Common myeloid progenitor, CD34-positive (primary cell): ENCODE data around the gene COL23A1.

ENCODE experiments used
- CTCF ChIA-PET: fragments of 350-600 bp; sonication (Branson Sonifier 250); formaldehyde crosslinking; loops from one replicate; lab custom pipeline; 2021; ENCODE audit warnings: antibody characterized with exemption; lab: Charles Lee
- POLR2A ChIA-PET: fragments of 350-600 bp; sonication (Branson Sonifier 250); formaldehyde crosslinking; loops from one replicate; lab custom pipeline; 2021; ENCODE audit warnings: antibody characterized with exemption; lab: Charles Lee
- DNase-seq, 3 donors: peaks; one replicate each; pipeline versions ENCODE4 v3.0.0 to v3.0.0-alpha.2; 2013
- H3K27ac ChIP-seq, 2 experiments: 1 replicate in 1 of 2; 2 replicates in 1 of 2; pipeline ENCODE4 v1.7.0; 2013; ENCODE audit warnings: inconsistent platforms in 2 of 2, low read length in 2 of 2, mild to moderate bottlenecking in 2 of 2, low read depth in 1 of 2, moderate library complexity in 1 of 2; ENCODE audit not compliant: severe bottlenecking in 2 of 2, insufficient read depth in 1 of 2, poor library complexity in 1 of 2
- H3K27me3 ChIP-seq, 5 experiments: replicated peaks in 2 of 5; 1 replicate in 3 of 5; 2 replicates in 2 of 5; pipeline versions ENCODE4 v1.6.1 to v1.7.0; 2013; ENCODE audit warnings: low read length in 4 of 5, mild to moderate bottlenecking in 2 of 5, moderate library complexity in 2 of 5, inconsistent platforms in 1 of 5; ENCODE audit not compliant: insufficient read depth in 5 of 5, control insufficient read depth in 4 of 5
- H3K36me3 ChIP-seq, 4 experiments: 1 replicate in 2 of 4; 2 replicates in 2 of 4; pipeline versions ENCODE4 v1.6.1 to v1.7.0; 2013; ENCODE audit warnings: low read length in 3 of 4, control low read depth in 1 of 4, mild to moderate bottlenecking in 1 of 4; ENCODE audit not compliant: control insufficient read depth in 4 of 4, insufficient read depth in 4 of 4
- H3K4me1 ChIP-seq, 4 experiments: 1 replicate in 3 of 4; 2 replicates in 1 of 4; pipeline versions ENCODE4 v1.6.1 to v1.7.1; 2013; ENCODE audit warnings: low read length in 3 of 4, mild to moderate bottlenecking in 3 of 4, control low read depth in 1 of 4, inconsistent platforms in 1 of 4, moderate library complexity in 1 of 4; ENCODE audit not compliant: control insufficient read depth in 4 of 4, insufficient read depth in 4 of 4; ENCODE audit errors: control extremely low read depth in 1 of 4
- H3K4me3 ChIP-seq, 7 experiments: 1 replicate in 4 of 7; 2 replicates in 3 of 7; pipeline versions ENCODE4 v1.5.1 to v1.7.0; 2013; ENCODE audit warnings: mild to moderate bottlenecking in 7 of 7, low read length in 6 of 7, moderate library complexity in 6 of 7, inconsistent platforms in 2 of 7, low read depth in 2 of 7, control low read depth in 1 of 7; ENCODE audit not compliant: insufficient read depth in 4 of 7, control insufficient read depth in 1 of 7; ENCODE audit errors: extremely low read depth in 1 of 7
- H3K9me3 ChIP-seq, 5 experiments: 1 replicate in 4 of 5; 2 replicates in 1 of 5; pipeline versions ENCODE4 v1.6.1 to v1.7.1; 2013; ENCODE audit warnings: low read length in 4 of 5, mild to moderate bottlenecking in 2 of 5, inconsistent platforms in 1 of 5, low read depth in 1 of 5, moderate library complexity in 1 of 5; ENCODE audit not compliant: control insufficient read depth in 4 of 5, insufficient read depth in 2 of 5; ENCODE audit errors: control extremely low read depth in 1 of 5
- WGBS: methylation state at CpG from one replicate; pipeline ENCODE4 v1.1.5; 2013; ENCODE audit not compliant: insufficient coverage; 5-methylcytosine and 5-hydroxymethylcytosine counted together

The COL23A1 gene

GRCh38 chr5:178225174-178225573 lies 365.0 kb downstream of the COL23A1 start:
- Histone ChIP-seq H3K36me3 (peaks cover 25 to 98% (median 67%) of the 10 kb centered on the region in 4 experiments), H3K4me3 (no peak overlapping the region), H3K27ac (no peak overlapping the region), H3K4me1 (peaks cover 0 to 15% (median 9%) of the 10 kb centered on the region in 4 experiments), H3K27me3 (no peaks in the 10 kb centered on the region), H3K9me3 (no peaks in the 10 kb centered on the region)
- no peak for DNase-seq
- WGBS, result 90% methylated on average over 6 of the region's 6 CpGs
- POLR2A ChIA-PET, result no interaction called here
- CTCF ChIA-PET, result interaction anchor here (1.0 kb wide), 1 partner anchor 12 kb away, joined by 3 read pairs; no protein-coding TSS in a partner anchor

GRCh38 chr5:178224403-178224802 lies 365.8 kb downstream of the COL23A1 start:
- Histone ChIP-seq H3K4me1 (peaks cover 0 to 9% (median 4%) of the 10 kb centered on the region in 4 experiments), H3K9me3 (no peaks in the 10 kb centered on the region), H3K36me3 (peaks cover 21 to 97% (median 64%) of the 10 kb centered on the region in 4 experiments), H3K27ac (no peak overlapping the region), H3K4me3 (no peak overlapping the region), H3K27me3 (no peaks in the 10 kb centered on the region)
- POLR2A ChIA-PET, result no interaction called here
- WGBS, result 96% methylated on average over 11 of the region's 17 CpGs
- DNase-seq, result no peak
- CTCF ChIA-PET, result interaction anchor here (1.0 to 1.8 kb wide), 2 partner anchors 10 to 11 kb away, joined by 3 to 5 read pairs; no protein-coding TSS in a partner anchor

DNA sequence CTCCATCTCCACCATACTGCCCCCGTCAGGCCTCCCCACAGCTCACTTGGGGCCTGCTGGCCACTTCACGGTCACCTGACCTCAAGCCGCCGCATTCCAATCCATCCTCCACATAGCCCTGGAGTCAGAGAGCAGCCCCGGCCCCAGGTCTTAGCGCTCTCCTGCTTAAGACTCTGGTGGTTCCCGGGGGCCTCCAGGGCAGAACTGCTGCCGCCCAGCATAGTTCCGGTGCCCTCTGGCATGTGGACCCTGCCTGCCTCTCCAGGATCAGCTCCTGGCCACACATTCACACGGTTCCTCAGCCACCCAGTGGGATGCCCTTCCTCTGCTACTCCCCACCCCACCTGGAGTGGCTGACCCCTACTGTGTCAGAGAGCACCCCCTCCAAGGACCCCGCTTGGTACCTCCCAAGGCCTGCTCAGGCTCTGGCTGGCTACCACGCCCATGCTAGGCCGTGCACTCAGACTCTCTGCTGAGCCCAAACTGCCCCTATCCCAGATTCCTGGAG lies 366.3 kb downstream of the COL23A1 start:
- POLR2A ChIA-PET, result no interaction called here
- H3K27ac ChIP-seq, result peak overlapping the region in 1 of 2 experiments; percentile 27
- peaks cover 21 to 92% (median 63%) of the 10 kb centered on the region in 4 experiments for H3K36me3 ChIP-seq
- H3K4me1 ChIP-seq, result peaks cover 0 to 9% (median 4%) of the 10 kb centered on the region in 4 experiments
- H3K9me3 ChIP-seq, result no peaks in the 10 kb centered on the region
- H3K4me3 ChIP-seq, result no peak overlapping the region
- WGBS, result 93% methylated on average over 12 of the region's 13 CpGs
- CTCF ChIA-PET, result interaction anchor here (1.8 kb wide), 1 partner anchor 11 kb away, joined by 5 read pairs; no protein-coding TSS in a partner anchor
- no peaks in the 10 kb centered on the region for H3K27me3 ChIP-seq
- no peak for DNase-seq

DNA sequence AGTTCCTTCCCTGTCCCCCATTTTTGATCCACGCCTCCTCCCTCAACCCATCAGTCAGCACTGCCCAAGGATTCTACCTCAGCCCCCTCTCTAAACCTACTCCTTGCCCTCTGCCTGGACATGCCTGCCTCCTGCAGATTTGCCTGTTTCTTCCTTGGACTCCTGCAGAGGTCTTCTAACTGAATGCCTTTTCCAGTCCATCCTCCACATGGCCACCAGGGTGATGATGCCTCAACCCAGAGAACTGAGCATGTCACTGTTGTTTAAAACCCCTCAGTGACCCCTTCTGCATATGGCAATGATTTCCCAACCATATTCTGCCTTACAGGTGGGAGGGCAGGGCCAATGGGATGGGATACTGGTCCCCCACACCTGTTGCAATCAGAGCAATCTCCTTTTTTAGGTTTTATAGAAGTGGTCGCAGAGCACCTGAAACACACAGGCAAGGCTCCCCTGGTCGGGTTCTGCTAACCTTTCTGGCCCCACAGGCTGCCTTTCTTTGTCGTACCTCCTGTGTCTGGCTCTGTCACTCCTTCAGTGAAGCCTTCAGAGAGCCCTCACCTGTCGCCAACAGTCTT lies 366.9 kb downstream of the COL23A1 start:
- no peak for DNase-seq
- Histone ChIP-seq H3K9me3 (no peaks in the 10 kb centered on the region), H3K36me3 (peaks cover 18 to 92% (median 61%) of the 10 kb centered on the region in 4 experiments), H3K27ac (no peak overlapping the region), H3K27me3 (no peaks in the 10 kb centered on the region), H3K4me3 (no peak overlapping the region), H3K4me1 (peaks cover 0 to 9% (median 4%) of the 10 kb centered on the region in 4 experiments)
- ChIA-PET POLR2A (no interaction called here), CTCF (interaction anchor here (1.8 kb wide), 1 partner anchor 12 kb away, joined by 5 read pairs; no protein-coding TSS in a partner anchor)
- 98% methylated on average over 4 of the region's 5 CpGs for WGBS

DNA sequence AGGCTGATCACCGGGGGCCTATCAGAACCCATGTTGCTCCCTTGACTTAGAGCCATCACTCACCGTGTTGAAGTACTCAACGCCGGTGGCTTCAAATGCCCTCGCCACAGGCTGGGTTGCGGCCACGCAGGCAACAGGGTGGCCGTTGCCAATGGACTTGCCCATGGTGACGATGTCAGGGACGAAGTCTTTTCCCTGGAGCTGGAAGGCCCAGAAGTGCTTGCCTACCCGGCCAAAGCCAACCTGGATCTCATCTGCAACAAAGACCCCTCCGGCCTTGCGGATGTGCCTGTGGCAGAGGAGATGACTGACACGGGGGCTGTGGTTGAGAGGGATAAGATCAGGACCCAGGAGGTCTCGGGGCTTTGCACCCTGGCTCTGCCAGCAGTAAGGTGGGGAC lies 367.9 kb downstream of the COL23A1 start:
- ChIA-PET CTCF (interaction anchor here (1.0 kb wide), 1 partner anchor 18 kb away, joined by 3 read pairs; the partner anchor contains the start of gene HNRNPAB), POLR2A (no interaction called here)
- peaks cover 15 to 84% (median 52%) of the 10 kb centered on the region in 4 experiments for H3K36me3 ChIP-seq

GRCh38 chr5:178221853-178222252 lies 368.3 kb downstream of the COL23A1 start:
- Histone ChIP-seq H3K27ac (peak overlapping the region in 1 of 2 experiments; percentile 35), H3K9me3 (no peaks in the 10 kb centered on the region), H3K4me1 (peaks cover 0 to 10% (median 5%) of the 10 kb centered on the region in 4 experiments), H3K27me3 (no peaks in the 10 kb centered on the region), H3K4me3 (no peak overlapping the region), H3K36me3 (peaks cover 14 to 80% (median 49%) of the 10 kb centered on the region in 4 experiments)
- CTCF ChIA-PET, result interaction anchor here (1.0 kb wide), 1 partner anchor 18 kb away, joined by 3 read pairs; the partner anchor contains the start of gene HNRNPAB
- WGBS, result 100% methylated on average over 3 of the region's 5 CpGs
- no peak for DNase-seq
- POLR2A ChIA-PET, result no interaction called here

More for the DNA sequence above, 367.9 kb downstream of the COL23A1 start:
- Histone ChIP-seq H3K9me3 (no peaks in the 10 kb centered on the region), H3K4me1 (peaks cover 0 to 9% (median 4%) of the 10 kb centered on the region in 4 experiments), H3K27me3 (no peaks in the 10 kb centered on the region), H3K4me3 (no peak overlapping the region), H3K27ac (no peak overlapping the region)
- DNase-seq, result no peak
- WGBS, result 97% methylated on average over 13 of the region's 15 CpGs

GRCh38 chr5:178221282-178221681 lies 368.9 kb downstream of the COL23A1 start:
- Histone ChIP-seq H3K36me3 (peaks cover 14 to 79% (median 47%) of the 10 kb centered on the region in 4 experiments), H3K4me1 (peaks cover 3 to 16% (median 11%) of the 10 kb centered on the region in 4 experiments), H3K27me3 (no peaks in the 10 kb centered on the region), H3K4me3 (no peak overlapping the region), H3K9me3 (no peaks in the 10 kb centered on the region), H3K27ac (peak overlapping the region; percentile 3 to 35)
- ChIA-PET CTCF (interaction anchor here (1.0 kb wide), 1 partner anchor 17 kb away, joined by 3 read pairs; the partner anchor contains the start of gene HNRNPAB), POLR2A (no interaction called here)
- 77% methylated on average over 3 of the region's 3 CpGs for WGBS
- DNase-seq, result no peak
